ENCODE measurements around the gene HEBP2.

HEBP2 gene

DNA sequence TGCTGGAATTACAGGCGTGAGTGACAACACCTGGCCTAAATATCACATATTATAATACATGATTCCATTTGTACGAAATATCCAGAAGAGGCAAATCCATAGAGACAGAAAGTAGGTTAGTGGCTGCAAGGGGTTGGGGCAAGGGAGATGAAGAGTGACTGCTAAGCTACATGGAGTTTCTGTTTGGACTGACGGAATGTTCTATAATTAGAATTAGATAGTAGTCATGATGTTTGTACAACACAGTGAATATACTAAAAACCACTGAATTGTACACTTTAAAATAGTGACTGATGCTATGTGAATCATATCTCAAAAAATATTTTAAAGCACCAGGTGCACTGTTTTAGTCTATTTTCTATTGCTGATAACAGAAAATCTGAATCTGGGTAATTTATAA lies 3.7 kb upstream of the HEBP2 start:
- H3K36me3 ChIP-seq (ENCODE audit: control insufficient read depth, insufficient read depth, low read length): no peaks in the 10 kb centered on the region
- no peak overlapping the region for H3K27ac ChIP-seq (ENCODE audit: low read depth, low read length)
- peaks cover 11% of the 10 kb centered on the region for H3K4me1 ChIP-seq (ENCODE audit: control insufficient read depth, insufficient read depth, low read length)
- H3K27me3 ChIP-seq (ENCODE audit: control insufficient read depth, insufficient read depth, low read length): no peaks in the 10 kb centered on the region
- H3K9ac ChIP-seq (ENCODE audit: low read length): no peak overlapping the region
- H3K4me3 ChIP-seq (ENCODE audit: low read depth, low read length): no peak overlapping the region
- H3K9me3 ChIP-seq (ENCODE audit: control insufficient read depth, insufficient read depth, low read depth, low read length): no peaks in the 10 kb centered on the region

- Histone ChIP-seq H3K9me3 (ENCODE audit: control insufficient read depth, insufficient read depth, low read depth, low read length) (no peaks in the 10 kb centered on the region), H3K27ac (ENCODE audit: low read depth, low read length) (no peak overlapping the region), H3K9ac (ENCODE audit: low read length) (no peak overlapping the region), H3K27me3 (ENCODE audit: control insufficient read depth, insufficient read depth, low read length) (no peaks in the 10 kb centered on the region), H3K4me3 (ENCODE audit: low read depth, low read length) (no peak overlapping the region), H3K4me1 (ENCODE audit: control insufficient read depth, insufficient read depth, low read length) (peaks cover 13% of the 10 kb centered on the region), H3K36me3 (ENCODE audit: control insufficient read depth, insufficient read depth, low read length) (peaks cover 16% of the 10 kb centered on the region)
These were observed 1.8 kb upstream of the HEBP2 start for GRCh38 chr6:138401960-138402837.

GRCh38 chr6:138402838-138403187 lies 1.2 kb upstream of the HEBP2 start:
- H3K27me3 ChIP-seq (ENCODE audit: control insufficient read depth, insufficient read depth, low read length): no peaks in the 10 kb centered on the region
- H3K36me3 ChIP-seq (ENCODE audit: control insufficient read depth, insufficient read depth, low read length): peaks cover 22% of the 10 kb centered on the region
- H3K4me1 ChIP-seq (ENCODE audit: control insufficient read depth, insufficient read depth, low read length): peaks cover 13% of the 10 kb centered on the region
- no peak overlapping the region for H3K27ac ChIP-seq (ENCODE audit: low read depth, low read length)
- H3K9ac ChIP-seq (ENCODE audit: low read length): no peak overlapping the region
- no peaks in the 10 kb centered on the region for H3K9me3 ChIP-seq (ENCODE audit: control insufficient read depth, insufficient read depth, low read depth, low read length)
- peak overlapping the region; percentile 89; the same call in 1 of the 2 replicates for H3K4me3 ChIP-seq (ENCODE audit: low read depth, low read length)

DNA sequence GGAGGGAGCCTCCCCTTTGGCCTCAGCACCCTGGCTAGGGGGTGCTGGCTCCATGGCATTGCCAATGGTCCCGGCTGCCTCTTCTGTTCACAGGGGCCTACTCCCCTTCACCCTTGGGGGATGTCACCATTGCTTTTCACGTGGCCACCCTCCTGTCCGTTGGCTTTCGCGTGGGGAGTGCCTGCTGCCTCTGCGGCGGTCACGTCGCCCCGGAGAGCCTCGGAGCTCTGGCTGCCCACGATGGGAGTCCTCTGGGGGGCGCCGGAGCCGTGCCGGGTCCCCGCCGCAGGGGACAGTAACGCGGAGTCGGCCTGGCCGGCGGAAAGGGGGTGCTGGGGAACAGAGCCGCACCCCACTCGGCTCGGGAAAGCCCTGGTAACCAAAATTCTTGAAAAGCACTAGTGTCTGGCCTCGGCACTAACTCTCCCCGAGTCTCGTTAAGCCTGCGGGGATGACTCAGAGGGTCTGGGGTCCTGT lies 661 bp upstream of the HEBP2 start:
- Histone ChIP-seq H3K9ac (ENCODE audit: low read length) (peak overlapping the region; percentile 91), H3K27ac (ENCODE audit: low read depth, low read length) (peak overlapping the region; percentile 82), H3K9me3 (ENCODE audit: control insufficient read depth, insufficient read depth, low read depth, low read length) (no peaks in the 10 kb centered on the region), H3K4me1 (ENCODE audit: control insufficient read depth, insufficient read depth, low read length) (peaks cover 13% of the 10 kb centered on the region), H3K4me3 (ENCODE audit: low read depth, low read length) (peak overlapping the region; percentile 89), H3K36me3 (ENCODE audit: control insufficient read depth, insufficient read depth, low read length) (peaks cover 28% of the 10 kb centered on the region), H3K27me3 (ENCODE audit: control insufficient read depth, insufficient read depth, low read length) (no peaks in the 10 kb centered on the region)

GRCh38 chr6:138404666-138405337 lies 779 bp downstream of the HEBP2 start:
- Histone ChIP-seq H3K27me3 (ENCODE audit: control insufficient read depth, insufficient read depth, low read length) (no peaks in the 10 kb centered on the region), H3K4me3 (ENCODE audit: low read depth, low read length) (peak overlapping the region; percentile 89), H3K27ac (ENCODE audit: low read depth, low read length) (peak overlapping the region; percentile 52; the same call in 1 of the 2 replicates), H3K9ac (ENCODE audit: low read length) (peak overlapping the region; percentile 86), H3K9me3 (ENCODE audit: control insufficient read depth, insufficient read depth, low read depth, low read length) (no peaks in the 10 kb centered on the region), H3K4me1 (ENCODE audit: control insufficient read depth, insufficient read depth, low read length) (peaks cover 13% of the 10 kb centered on the region), H3K36me3 (ENCODE audit: control insufficient read depth, insufficient read depth, low read length) (peaks cover 42% of the 10 kb centered on the region)

DNA sequence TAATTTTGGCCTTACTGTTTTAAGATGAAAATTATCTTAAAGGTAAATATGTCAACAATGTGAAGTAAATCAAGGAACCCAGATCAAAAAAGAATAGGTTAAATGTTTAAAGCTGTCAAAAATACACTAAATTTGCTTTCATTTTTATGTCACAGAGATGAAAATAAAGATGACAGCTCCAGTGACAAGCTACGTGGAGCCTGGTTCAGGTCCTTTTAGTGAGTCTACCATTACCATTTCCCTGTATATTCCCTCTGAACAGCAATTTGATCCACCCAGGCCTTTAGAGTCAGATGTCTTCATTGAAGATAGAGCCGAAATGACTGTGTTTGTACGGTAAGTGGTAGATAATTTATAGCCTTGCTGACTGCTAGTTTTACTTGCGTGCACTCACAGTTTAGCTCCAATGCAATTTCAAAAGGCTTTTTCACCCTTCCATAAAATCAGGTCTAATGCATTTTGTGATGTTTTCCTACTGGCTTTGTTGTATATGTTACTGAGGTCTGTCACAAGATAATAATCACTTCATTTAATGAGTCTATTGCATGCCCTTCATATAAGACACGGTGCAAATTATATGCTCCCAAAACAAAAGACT lies 1.9 kb downstream of the HEBP2 start:
- no peaks in the 10 kb centered on the region for H3K9me3 ChIP-seq (ENCODE audit: control insufficient read depth, insufficient read depth, low read depth, low read length)
- no peak overlapping the region for H3K27ac ChIP-seq (ENCODE audit: low read depth, low read length)
- H3K4me3 ChIP-seq (ENCODE audit: low read depth, low read length): no peak overlapping the region
- H3K9ac ChIP-seq (ENCODE audit: low read length): no peak overlapping the region
- no peaks in the 10 kb centered on the region for H3K27me3 ChIP-seq (ENCODE audit: control insufficient read depth, insufficient read depth, low read length)
- H3K36me3 ChIP-seq (ENCODE audit: control insufficient read depth, insufficient read depth, low read length): peaks cover 52% of the 10 kb centered on the region
- peaks cover 13% of the 10 kb centered on the region for H3K4me1 ChIP-seq (ENCODE audit: control insufficient read depth, insufficient read depth, low read length)

- H3K36me3 ChIP-seq (ENCODE audit: control insufficient read depth, insufficient read depth, low read length): peaks cover 58% of the 10 kb centered on the region
These were observed 2.4 kb downstream of the HEBP2 start for GRCh38 chr6:138406443-138406842.

DNA sequence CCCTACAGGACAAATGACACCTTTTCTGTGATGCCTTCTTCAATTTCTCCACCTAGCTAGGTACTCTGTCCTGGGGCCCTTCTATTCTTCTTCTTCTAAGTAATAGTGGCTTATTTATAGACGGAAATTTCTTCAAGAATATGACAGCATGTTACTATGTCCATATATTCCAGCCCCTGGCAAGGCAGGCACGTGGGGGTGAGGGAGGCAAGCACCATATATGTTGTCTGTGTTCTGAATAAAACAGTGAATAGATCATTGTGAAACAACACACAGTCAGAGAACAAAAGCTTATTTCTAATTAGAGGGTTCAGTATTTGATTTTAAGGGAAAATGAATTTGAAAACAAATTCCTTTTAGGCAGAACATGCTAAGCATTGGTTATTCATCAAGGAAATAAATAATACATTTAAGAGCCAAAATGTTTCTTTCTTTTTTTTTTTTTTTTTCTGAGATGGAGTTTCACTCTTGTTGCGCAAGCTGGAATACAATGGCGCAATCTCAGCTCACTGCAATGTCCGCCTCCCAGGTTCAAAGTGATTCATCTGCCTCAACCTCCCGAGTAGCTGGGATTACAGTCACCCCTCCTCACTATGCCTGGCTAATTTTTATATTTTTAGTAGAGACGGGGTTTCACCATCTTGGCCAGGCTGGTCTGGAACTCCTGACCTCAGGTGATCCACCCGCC lies 6.2 kb downstream of the HEBP2 start:
- Histone ChIP-seq H3K36me3 (ENCODE audit: control insufficient read depth, insufficient read depth, low read length) (peaks cover 92% of the 10 kb centered on the region), H3K4me3 (ENCODE audit: low read depth, low read length) (no peak overlapping the region), H3K9me3 (ENCODE audit: control insufficient read depth, insufficient read depth, low read depth, low read length) (no peaks in the 10 kb centered on the region), H3K27me3 (ENCODE audit: control insufficient read depth, insufficient read depth, low read length) (no peaks in the 10 kb centered on the region), H3K9ac (ENCODE audit: low read length) (no peak overlapping the region), H3K4me1 (ENCODE audit: control insufficient read depth, insufficient read depth, low read length) (peaks cover 3% of the 10 kb centered on the region; the same call in 1 of the 2 replicates), H3K27ac (ENCODE audit: low read depth, low read length) (no peak overlapping the region)

More at GRCh38 chr6:138406443-138406842, 2.4 kb downstream of the HEBP2 start:
- H3K4me1 ChIP-seq (ENCODE audit: control insufficient read depth, insufficient read depth, low read length): peaks cover 13% of the 10 kb centered on the region
- no peaks in the 10 kb centered on the region for H3K27me3 ChIP-seq (ENCODE audit: control insufficient read depth, insufficient read depth, low read length)
- H3K9me3 ChIP-seq (ENCODE audit: control insufficient read depth, insufficient read depth, low read depth, low read length): no peaks in the 10 kb centered on the region
- H3K4me3 ChIP-seq (ENCODE audit: low read depth, low read length): no peak overlapping the region
- no peak overlapping the region for H3K27ac ChIP-seq (ENCODE audit: low read depth, low read length)
- H3K9ac ChIP-seq (ENCODE audit: low read length): no peak overlapping the region

DNA sequence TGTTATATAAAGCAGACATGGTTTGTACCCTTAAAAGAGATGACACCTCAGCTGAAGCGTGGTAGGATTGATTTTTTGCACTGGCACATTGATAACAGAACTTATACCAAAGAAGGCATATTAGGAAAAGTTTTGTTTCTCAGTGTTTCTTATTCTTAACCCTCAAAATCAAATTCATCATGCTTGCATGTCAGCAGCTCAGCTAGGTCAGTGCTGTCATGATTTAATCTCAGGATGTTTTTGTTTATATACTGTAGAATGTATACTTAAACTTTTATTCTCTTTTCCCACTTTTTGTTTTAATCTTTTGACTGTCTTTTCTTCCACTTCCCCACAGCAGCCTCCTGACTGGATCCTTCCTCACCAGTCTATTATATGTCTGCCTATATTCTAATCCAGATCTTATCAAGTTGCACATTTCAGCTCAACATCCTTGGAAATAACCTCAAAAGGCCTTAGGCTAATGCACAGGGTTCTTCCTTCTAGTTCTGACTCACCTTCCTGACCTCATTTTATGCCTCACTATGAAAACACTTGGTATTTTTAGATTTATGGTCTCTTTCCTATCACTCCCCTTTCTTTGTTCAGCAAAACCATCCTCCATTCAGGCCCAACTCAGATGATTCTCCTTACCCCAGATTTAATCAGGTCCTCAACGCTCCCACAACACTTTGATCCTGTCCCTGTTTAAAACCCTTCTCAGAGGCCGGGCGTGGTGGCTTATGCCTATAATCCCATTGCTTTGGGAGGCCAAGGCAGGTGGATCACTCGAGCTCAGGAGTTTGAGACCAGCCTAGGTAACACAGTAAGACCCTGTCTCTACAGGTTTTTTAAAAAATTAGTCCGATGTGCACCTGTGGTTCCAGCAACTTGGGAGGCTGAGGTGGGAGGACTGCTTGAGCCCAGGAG lies 7.2 kb downstream of the HEBP2 start:
- no peak overlapping the region for H3K4me3 ChIP-seq (ENCODE audit: low read depth, low read length)
- no peaks in the 10 kb centered on the region for H3K9me3 ChIP-seq (ENCODE audit: control insufficient read depth, insufficient read depth, low read depth, low read length)
- peaks cover 96% of the 10 kb centered on the region for H3K36me3 ChIP-seq (ENCODE audit: control insufficient read depth, insufficient read depth, low read length)
- H3K4me1 ChIP-seq (ENCODE audit: control insufficient read depth, insufficient read depth, low read length): no peaks in the 10 kb centered on the region
- H3K9ac ChIP-seq (ENCODE audit: low read length): no peak overlapping the region
- H3K27me3 ChIP-seq (ENCODE audit: control insufficient read depth, insufficient read depth, low read length): no peaks in the 10 kb centered on the region
- no peak overlapping the region for H3K27ac ChIP-seq (ENCODE audit: low read depth, low read length)

DNA sequence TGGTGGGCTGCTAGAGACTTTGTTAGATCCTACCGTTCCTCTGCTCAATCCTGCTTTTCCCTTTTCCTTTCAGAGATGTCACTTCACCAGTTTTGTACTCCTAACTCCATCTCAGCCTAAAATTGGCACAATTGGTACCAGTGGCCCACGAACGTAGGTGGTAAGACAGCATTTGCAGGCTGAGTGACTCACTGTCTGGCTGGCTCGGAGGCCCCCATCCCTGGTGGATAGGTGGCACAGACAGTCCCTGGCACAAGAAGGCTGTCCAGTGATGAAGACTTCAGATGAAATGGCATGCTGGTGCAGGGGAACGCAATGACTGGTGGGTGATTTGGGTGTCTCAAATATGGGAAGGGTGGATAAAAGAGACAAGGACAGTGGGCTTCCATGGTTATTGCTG lies 11.1 kb downstream of the HEBP2 start:
- H3K36me3 ChIP-seq (ENCODE audit: control insufficient read depth, insufficient read depth, low read length): peaks cover 64% of the 10 kb centered on the region
- H3K4me1 ChIP-seq (ENCODE audit: control insufficient read depth, insufficient read depth, low read length): no peaks in the 10 kb centered on the region
- no peaks in the 10 kb centered on the region for H3K9me3 ChIP-seq (ENCODE audit: control insufficient read depth, insufficient read depth, low read depth, low read length)
- H3K27ac ChIP-seq (ENCODE audit: low read depth, low read length): no peak overlapping the region
- H3K27me3 ChIP-seq (ENCODE audit: control insufficient read depth, insufficient read depth, low read length): no peaks in the 10 kb centered on the region
- H3K4me3 ChIP-seq (ENCODE audit: low read depth, low read length): no peak overlapping the region
- no peak overlapping the region for H3K9ac ChIP-seq (ENCODE audit: low read length)

Measured in HUES6 (cell line).